Endothelial cell of umbilical vein (primary cell): ENCODE results near the gene HHIPL2. TPM values are rescaled to one million over a fixed set of nuclear protein-coding genes. Genes with fewer than 3 reads are reported as not detected.

Experiments used
- BruUV-seq: library from RNA; stranded (reverse); fragments of 400-500 nt; replicated peaks from 2 replicates; lab custom pipeline; 2021; lab: Mats Ljungman, UMichigan
- CTCF ChIA-PET: fragments of 300-600, 350-600 bp; sonication (Branson Sonifier 250); formaldehyde crosslinking; loops from one replicate; lab custom pipeline; 2021; ENCODE audit warnings: antibody characterized with exemption, inconsistent platforms; lab: Charles Lee
- POLR2A ChIA-PET: fragments of 300-600, 350-600 bp; sonication (Branson Sonifier 250); formaldehyde crosslinking; loops from one replicate; lab custom pipeline; 2021; ENCODE audit warnings: antibody characterized with exemption, inconsistent platforms; lab: Charles Lee
- DNase-seq: peaks from one replicate; pipeline ENCODE4 v3.0.0-alpha.2; 2011; ENCODE audit warnings: low read depth, low spot score
- FAIRE-seq: peaks from 2 replicates; lab custom pipeline; 2011; peaks lifted over from hg19 to GRCh38; lab: Jason Lieb, UNC
- H2AFZ ChIP-seq: 2 replicates; pipeline ENCODE4 v1.6.0; 2012; ENCODE audit warnings: low read depth, low read length, control low read depth, inconsistent platforms
- H3K27ac ChIP-seq: 2 replicates; pipeline ENCODE4 v1.5.1; 2011; ENCODE audit warnings: low read depth, mild to moderate bottlenecking, control low read depth, low read length, moderate library complexity; ENCODE audit not compliant: insufficient read depth
- H3K27me3 ChIP-seq, 2 experiments: 2 replicates each; pipeline versions ENCODE4 v1.6.0 to v1.6.1; 2011; ENCODE audit warnings: low read length in 2 of 2, mixed read lengths in 1 of 2; ENCODE audit not compliant: control insufficient read depth in 2 of 2, insufficient read depth in 2 of 2
- H3K36me3 ChIP-seq, 2 experiments: 2 replicates in 1 of 2; 3 replicates in 1 of 2; pipeline ENCODE4 v1.5.1; 2011; ENCODE audit warnings: low read length in 2 of 2, mild to moderate bottlenecking in 1 of 2, moderate library complexity in 1 of 2; ENCODE audit not compliant: control insufficient read depth in 2 of 2, insufficient read depth in 2 of 2; ENCODE audit errors: extremely low read depth in 1 of 2
- H3K4me1 ChIP-seq: 3 replicates; pipeline ENCODE4 v1.5.1; 2011; ENCODE audit warnings: mild to moderate bottlenecking, low read length; ENCODE audit not compliant: control insufficient read depth, insufficient read depth; ENCODE audit errors: extremely low read depth
- H3K4me2 ChIP-seq: 2 replicates; pipeline ENCODE4 v1.6.1; 2011; ENCODE audit warnings: low read length, control low read depth, mixed read lengths; ENCODE audit not compliant: insufficient read depth
- H3K4me3 ChIP-seq, 3 experiments: fragments of 200-600 bp in 1 of 3; sonication (generic), shearing (Covaris generic) in 1 of 3; replicated peaks in 1 of 3; 2 replicates each; pipeline ENCODE4 v1.5.1; 2011 to 2016; ENCODE audit warnings: control low read depth in 3 of 3, low read length in 3 of 3, mild to moderate bottlenecking in 2 of 3, inconsistent platforms in 1 of 3, low read depth in 1 of 3, moderate library complexity in 1 of 3; ENCODE audit not compliant: insufficient read depth in 1 of 3
- H3K79me2 ChIP-seq: 2 replicates; pipeline ENCODE4 v1.6.0; 2012; ENCODE audit warnings: low read length, inconsistent platforms; ENCODE audit not compliant: control insufficient read depth, insufficient read depth
- H3K9ac ChIP-seq: replicated peaks from 2 replicates; pipeline ENCODE3; 2011; ENCODE audit warnings: low read length, control low read depth; ENCODE audit not compliant: insufficient read depth; ENCODE audit errors: extremely low read depth
- H3K9me1 ChIP-seq: replicated peaks from 3 replicates; pipeline ENCODE4 v1.6.0; 2011; ENCODE audit warnings: mild to moderate bottlenecking, low read length; ENCODE audit not compliant: control insufficient read depth, insufficient read depth; ENCODE audit errors: extremely low read depth
- H3K9me3 ChIP-seq: replicated peaks from 2 replicates; pipeline ENCODE4 v1.5.1; 2012; ENCODE audit warnings: low read length, inconsistent platforms; ENCODE audit not compliant: control insufficient read depth, insufficient read depth
- H4K20me1 ChIP-seq: replicated peaks from 2 replicates; pipeline ENCODE3; 2011; ENCODE audit warnings: mild to moderate bottlenecking, low read length; ENCODE audit not compliant: control insufficient read depth, insufficient read depth; ENCODE audit errors: extremely low read depth
- EZH2 ChIP-seq: IDR thresholded peaks from 2 replicates; pipeline ENCODE4 v1.6.1; 2012; ENCODE audit warnings: borderline replicate concordance, low read depth, mild to moderate bottlenecking, moderate library complexity, low read length, inconsistent platforms; ENCODE audit not compliant: severe bottlenecking
- FOS ChIP-seq: IDR thresholded peaks from 2 replicates; pipeline ENCODE4 v1.6.1; 2011; ENCODE audit warnings: mild to moderate bottlenecking, low read length, moderate library complexity, borderline replicate concordance; ENCODE audit not compliant: insufficient read depth
- GATA2 ChIP-seq: IDR thresholded peaks from 2 replicates; pipeline ENCODE4 v1.7.0; 2011; ENCODE audit warnings: low read depth, mild to moderate bottlenecking, moderate library complexity, mixed read lengths, low read length; ENCODE audit not compliant: insufficient read length, insufficient read depth
- JUN ChIP-seq: IDR thresholded peaks from 2 replicates; pipeline ENCODE4 v1.6.1; 2011; ENCODE audit warnings: borderline replicate concordance, low read depth; ENCODE audit not compliant: insufficient read length, insufficient read depth
- MYC ChIP-seq: IDR thresholded peaks from one replicate; pipeline ENCODE4 v1.6.1; 2011; ENCODE audit warnings: mild to moderate bottlenecking, low read depth, low read length
- POLR2A ChIP-seq: IDR thresholded peaks from 2 replicates; pipeline ENCODE4 v1.6.1; 2012; ENCODE audit warnings: low read depth, mild to moderate bottlenecking, control low read depth, low read length
- POLR2AphosphoS5 ChIP-seq: IDR thresholded peaks from 2 replicates; pipeline ENCODE4 v1.6.1; 2012; ENCODE audit warnings: low read depth, mild to moderate bottlenecking, control low read depth, low read length, moderate library complexity; ENCODE audit not compliant: insufficient read depth
- dilution Hi-C: fragments of 300-500 bp; cut with MboI; formaldehyde crosslinking; loops from one replicate; pipeline ENCODE4 v1.15.0; 2019; ENCODE audit warnings: low sequenced_read_pairs; ENCODE audit not compliant: extremely low pct_ligation_motif_present
- intact Hi-C: fragments of 100-400 bp; cut with micrococcal nuclease; formaldehyde crosslinking; loops from one replicate; pipeline ENCODE4 v1.10.0; 2022
- polyA plus RNA-seq, 4 experiments: library from polyadenylated mRNA; depleted of rRNA in 3 of 4; stranded (reverse) in 3 of 4; unstranded in 1 of 4; fragments of >200 nt; gene quantifications; 2 replicates each; pipeline versions ENCODE4 v1.2.1 to v1.2.3, GENCODE V29; 2011 to 2012; ENCODE audit warnings: missing spikeins in 1 of 4
- total RNA-seq: library from RNA; stranded (reverse); gene quantifications from 2 replicates; pipeline ENCODE4 v1.2.3, GENCODE V29; 2021
- TF ChIP-seq, protein P1 (sequence below), 2 donors: IDR thresholded peaks; 1 replicate in 1 of 2; 2 replicates in 1 of 2; pipeline ENCODE4 v1.5.1; 2011; ENCODE audit warnings: low read length in 2 of 2, mild to moderate bottlenecking in 2 of 2, moderate library complexity in 2 of 2, control low read depth in 1 of 2, inconsistent platforms in 1 of 2, low read depth in 1 of 2; ENCODE audit not compliant: insufficient read depth in 1 of 2; ENCODE audit errors: extremely low read depth in 1 of 2
- TF ChIP-seq, protein P2 (sequence below): IDR thresholded peaks from 2 replicates; pipeline ENCODE4 v1.6.1; 2011; ENCODE audit not compliant: insufficient read depth, insufficient read length

HHIPL2 gene
- total and polyA plus RNA-seq, 2 donors (not counting 3 experiments of a cell fraction or from before 2014, with no cell fraction given), result 0.03 TPM; not detected in 1

DNA sequence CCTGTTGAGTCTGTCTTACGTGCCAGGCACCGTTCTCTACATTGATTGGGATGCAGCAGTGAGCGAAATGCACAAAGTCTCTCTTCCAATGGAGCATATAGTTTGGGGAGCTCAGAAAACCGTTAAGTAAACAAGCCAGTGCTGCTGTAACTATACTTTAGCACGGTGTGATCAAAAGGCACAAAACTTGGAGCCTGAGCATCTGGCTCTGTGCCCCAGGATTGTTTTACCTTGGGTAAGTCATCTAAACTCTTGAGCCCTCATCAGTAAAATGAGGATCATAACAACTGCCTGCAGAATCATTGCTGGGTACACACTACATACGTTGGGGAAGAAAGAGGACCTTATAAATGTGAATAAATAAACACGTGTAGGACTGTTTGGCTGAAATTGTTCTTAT is 1.8 kb downstream of the HHIPL2 start:
- Histone ChIP-seq H3K27ac (no peak overlapping the region), H3K9ac (no peak overlapping the region), H3K9me3 (no peaks in the 10 kb centered on the region), H3K27me3 (peaks cover 3 to 5% of the 10 kb centered on the region in 2 experiments), H4K20me1 (no peaks in the 10 kb centered on the region), H3K4me1 (no peaks in the 10 kb centered on the region), H3K79me2 (no peaks in the 10 kb centered on the region), H3K9me1 (no peaks in the 10 kb centered on the region), H3K36me3 (no peaks in the 10 kb centered on the region), H3K4me2 (no peak overlapping the region), H2AFZ (no peak overlapping the region), H3K4me3 (no peak overlapping the region)
- ChIA-PET POLR2A (no interaction called here), CTCF (interaction anchor here (1.2 kb wide), 1 partner anchor 88 kb away, joined by 4 read pairs; no protein-coding TSS in a partner anchor)
- no peak for DNase-seq
- intact Hi-C loops, result loop anchor here (2.0 kb wide), 1 partner anchor 89 kb away; no protein-coding TSS in a partner anchor
- FAIRE-seq, result no peak
- TF ChIP-seq JUN (no peak), MYC (no peak), FOS (no peak), POLR2A (no peak), POLR2AphosphoS5 (no peak), GATA2 (no peak), EZH2 (no peak)
- TF ChIP-seq, protein P1, sequence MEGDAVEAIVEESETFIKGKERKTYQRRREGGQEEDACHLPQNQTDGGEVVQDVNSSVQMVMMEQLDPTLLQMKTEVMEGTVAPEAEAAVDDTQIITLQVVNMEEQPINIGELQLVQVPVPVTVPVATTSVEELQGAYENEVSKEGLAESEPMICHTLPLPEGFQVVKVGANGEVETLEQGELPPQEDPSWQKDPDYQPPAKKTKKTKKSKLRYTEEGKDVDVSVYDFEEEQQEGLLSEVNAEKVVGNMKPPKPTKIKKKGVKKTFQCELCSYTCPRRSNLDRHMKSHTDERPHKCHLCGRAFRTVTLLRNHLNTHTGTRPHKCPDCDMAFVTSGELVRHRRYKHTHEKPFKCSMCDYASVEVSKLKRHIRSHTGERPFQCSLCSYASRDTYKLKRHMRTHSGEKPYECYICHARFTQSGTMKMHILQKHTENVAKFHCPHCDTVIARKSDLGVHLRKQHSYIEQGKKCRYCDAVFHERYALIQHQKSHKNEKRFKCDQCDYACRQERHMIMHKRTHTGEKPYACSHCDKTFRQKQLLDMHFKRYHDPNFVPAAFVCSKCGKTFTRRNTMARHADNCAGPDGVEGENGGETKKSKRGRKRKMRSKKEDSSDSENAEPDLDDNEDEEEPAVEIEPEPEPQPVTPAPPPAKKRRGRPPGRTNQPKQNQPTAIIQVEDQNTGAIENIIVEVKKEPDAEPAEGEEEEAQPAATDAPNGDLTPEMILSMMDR (IDR thresholded peaks at IDR 0.05; ENCODE audit: extremely low read depth in 1 of 2, insufficient read depth in 1 of 2, low read depth in 1 of 2, low read length in 2 of 2), result no peak
- TF ChIP-seq, protein P2, sequence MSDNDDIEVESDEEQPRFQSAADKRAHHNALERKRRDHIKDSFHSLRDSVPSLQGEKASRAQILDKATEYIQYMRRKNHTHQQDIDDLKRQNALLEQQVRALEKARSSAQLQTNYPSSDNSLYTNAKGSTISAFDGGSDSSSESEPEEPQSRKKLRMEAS, result no peak
- dilution Hi-C loops, result no loop called here
- BruUV-seq, result no TSS peak
